HepG2 (cell line): ENCODE data around the gene ARFGEF3. TPM values are rescaled to one million over a fixed set of nuclear protein-coding genes. Genes with fewer than 3 reads are reported as not detected.

Experiments
- ATF7-NPFF ChIP-seq: sonication (generic); formaldehyde crosslinking; IDR thresholded peaks from 2 replicates; pipeline ENCODE4 v1.8.1; 2023; ENCODE audit warnings: mild to moderate bottlenecking, low read depth, missing genetic modification reagents, moderate library complexity
- CENPT ChIP-seq: sonication (generic); formaldehyde crosslinking; IDR thresholded peaks from 2 replicates; pipeline ENCODE4 v1.8.0; 2022; ENCODE audit warnings: low read depth, mild to moderate bottlenecking, moderate library complexity, missing genetic modification reagents
- ELF3 ChIP-seq: IDR thresholded peaks from 2 replicates; pipeline ENCODE4 v1.6.1; 2016; ENCODE audit warnings: missing genetic modification reagents, missing compliant biosample characterization
- FOXA1 ChIP-seq, 2 experiments: fragments of 450-650 bp in 1 of 2; sonication (generic) in 1 of 2; formaldehyde crosslinking in 1 of 2; IDR thresholded peaks; 2 replicates each; pipeline versions ENCODE4 v1.4.0 to v1.6.1; 2016 to 2020; ENCODE audit warnings: missing genetic modification reagents in 1 of 2
- GATAD2A ChIP-seq: IDR thresholded peaks from 2 replicates; pipeline ENCODE4 v1.6.1; 2016
- NCOA1 ChIP-seq: sonication (generic); formaldehyde crosslinking; IDR thresholded peaks from 2 replicates; pipeline ENCODE4 v1.9.0; 2021; ENCODE audit warnings: missing genetic modification reagents
- RBM22 ChIP-seq: fragments of 200-400 bp; formaldehyde crosslinking; optimal IDR thresholded peaks from 2 replicates; pipeline ENCODE3; 2017; ENCODE audit warnings: mild to moderate bottlenecking, low read length, moderate library complexity
- SMARCE1 ChIP-seq: fragments of 450-650 bp; IDR thresholded peaks from 2 replicates; pipeline ENCODE4 v1.6.1; 2017; ENCODE audit warnings: borderline replicate concordance
- SOX6 ChIP-seq, 2 experiments: fragments of 450-650 bp in 1 of 2; sonication (generic) in 1 of 2; formaldehyde crosslinking in 1 of 2; IDR thresholded peaks; 2 replicates each; pipeline versions ENCODE4 v1.4.0 to v1.6.1; 2017 to 2020; ENCODE audit warnings: antibody characterized with exemption in 1 of 2, mild to moderate bottlenecking in 1 of 2, missing genetic modification reagents in 1 of 2
- TBP ChIP-seq: sonication (generic); formaldehyde crosslinking; IDR thresholded peaks from 2 replicates; pipeline ENCODE4 v1.5.0; 2020; ENCODE audit warnings: missing genetic modification reagents
- TBX3 ChIP-seq: fragments of 450-650 bp; IDR thresholded peaks from 2 replicates; pipeline ENCODE4 v1.6.1; 2017; ENCODE audit warnings: antibody characterized with exemption, mild to moderate bottlenecking, inconsistent platforms, borderline replicate concordance
- ZNF143 ChIP-seq: sonication (generic); formaldehyde crosslinking; IDR thresholded peaks from 2 replicates; pipeline ENCODE4 v1.4.0; 2020; ENCODE audit warnings: missing genetic modification reagents
- ZNF205 ChIP-seq: IDR thresholded peaks from 2 replicates; pipeline ENCODE4 v1.6.1; 2018; ENCODE audit warnings: missing biosample characterization, missing genetic modification reagents
- ZNF333 ChIP-seq: sonication (generic); formaldehyde crosslinking; IDR thresholded peaks from 2 replicates; pipeline ENCODE4 v1.4.0; 2020; ENCODE audit warnings: mild to moderate bottlenecking, missing genetic modification reagents, borderline replicate concordance
- ZNF589 ChIP-seq: sonication (generic); formaldehyde crosslinking; conservative IDR thresholded peaks from 2 replicates; pipeline ENCODE4 v1.8.0; 2022; ENCODE audit warnings: mild to moderate bottlenecking, moderate library complexity, missing genetic modification reagents
- ZNF607 ChIP-seq: sonication (generic); formaldehyde crosslinking; IDR thresholded peaks from 2 replicates; pipeline ENCODE4 v1.5.1; 2020; ENCODE audit warnings: missing genetic modification reagents, mild to moderate bottlenecking, borderline replicate concordance
- polyA plus RNA-seq, 8 experiments: library from polyadenylated mRNA; depleted of rRNA in 3 of 8; stranded (reverse) in 7 of 8; unstranded in 1 of 8; fragments of >200 nt; fragmentation: Illumina TruSeq in 4 of 8; extraction: Trizol in 4 of 8; gene quantifications; 2 replicates each; pipeline versions ENCODE4 v1.2.1 to v1.2.3, GENCODE V29; 2011 to 2016; ENCODE audit warnings: low read depth in 4 of 8, missing spikeins in 1 of 8, mixed read lengths in 1 of 8; ENCODE audit not compliant: insufficient read depth in 1 of 8
- total RNA-seq, 5 experiments: library from RNA; depleted of rRNA; stranded (reverse); fragments of >200 nt; fragmentation: Illumina TruSeq; extraction: Trizol; gene quantifications; 2 replicates each; pipeline ENCODE4 v1.2.3, GENCODE V29; 2016; ENCODE audit warnings: low read depth in 1 of 5
- TF ChIP-seq, protein P1 (sequence below): sonication (generic); formaldehyde crosslinking; IDR thresholded peaks from 2 replicates; pipeline ENCODE4 v1.4.0; 2020; ENCODE audit warnings: mild to moderate bottlenecking, missing genetic modification reagents, borderline replicate concordance
- TF ChIP-seq, protein P2 (sequence below): sonication (generic); formaldehyde crosslinking; IDR thresholded peaks from 2 replicates; pipeline ENCODE4 v1.8.1; 2023; ENCODE audit warnings: mild to moderate bottlenecking, moderate library complexity, missing genetic modification reagents
- TF ChIP-seq, protein P3 (sequence below): sonication (generic); IDR thresholded peaks from 2 replicates; pipeline ENCODE4 v1.6.1; 2016; ENCODE audit warnings: low read depth, borderline replicate concordance
- TF ChIP-seq, protein P4 (sequence below): fragments of 450-650 bp; IDR thresholded peaks from 2 replicates; pipeline ENCODE4 v1.6.1; 2017; ENCODE audit warnings: mild to moderate bottlenecking

Gene ARFGEF3
- total and polyA plus RNA-seq, 2 of the 13 experiments (the other 11 are each of a cell fraction or from before 2014, with no cell fraction given), result 0.60 to 2.6 TPM

DNA sequence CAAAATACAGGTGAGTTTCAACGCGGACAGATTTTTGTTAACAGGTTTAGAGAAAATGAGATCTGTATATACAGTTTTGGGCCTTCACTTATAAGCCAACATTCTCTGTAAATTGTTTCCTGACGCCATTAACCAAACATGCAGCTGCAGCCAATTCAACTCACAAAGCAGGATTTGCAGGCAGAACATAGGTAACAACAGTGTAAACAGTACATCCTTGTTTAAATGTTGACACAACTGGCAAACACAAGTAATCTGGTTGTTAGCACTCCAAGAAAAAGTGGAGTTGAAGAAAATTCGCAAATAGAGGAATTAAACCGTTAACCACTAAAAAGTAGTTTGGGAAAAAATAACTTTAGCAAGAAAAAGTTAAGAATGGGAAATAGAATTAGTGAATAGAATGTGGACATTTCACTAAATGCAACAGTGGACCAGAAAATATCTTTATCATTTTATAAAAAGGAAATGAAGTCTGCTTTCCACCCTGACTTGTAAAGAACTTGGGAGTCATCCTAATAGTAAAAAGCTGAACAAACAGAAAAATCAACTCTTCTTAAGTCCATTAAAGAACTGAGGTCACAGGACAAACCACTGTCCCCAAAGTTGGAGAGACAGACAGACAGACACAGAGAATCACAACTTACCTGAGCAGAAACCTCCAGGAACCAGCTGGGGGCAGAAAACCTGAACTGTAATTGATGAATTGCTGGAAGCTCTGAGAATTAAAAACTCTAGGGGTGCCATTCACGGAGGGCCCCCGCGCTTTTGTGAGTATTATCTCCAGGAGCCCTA lies 226.0 kb downstream of the ARFGEF3 start (continued):
- TF ChIP-seq ATF7-NPFF (CRISPR knock-in tag), result no peak
- TF ChIP-seq, protein P1, sequence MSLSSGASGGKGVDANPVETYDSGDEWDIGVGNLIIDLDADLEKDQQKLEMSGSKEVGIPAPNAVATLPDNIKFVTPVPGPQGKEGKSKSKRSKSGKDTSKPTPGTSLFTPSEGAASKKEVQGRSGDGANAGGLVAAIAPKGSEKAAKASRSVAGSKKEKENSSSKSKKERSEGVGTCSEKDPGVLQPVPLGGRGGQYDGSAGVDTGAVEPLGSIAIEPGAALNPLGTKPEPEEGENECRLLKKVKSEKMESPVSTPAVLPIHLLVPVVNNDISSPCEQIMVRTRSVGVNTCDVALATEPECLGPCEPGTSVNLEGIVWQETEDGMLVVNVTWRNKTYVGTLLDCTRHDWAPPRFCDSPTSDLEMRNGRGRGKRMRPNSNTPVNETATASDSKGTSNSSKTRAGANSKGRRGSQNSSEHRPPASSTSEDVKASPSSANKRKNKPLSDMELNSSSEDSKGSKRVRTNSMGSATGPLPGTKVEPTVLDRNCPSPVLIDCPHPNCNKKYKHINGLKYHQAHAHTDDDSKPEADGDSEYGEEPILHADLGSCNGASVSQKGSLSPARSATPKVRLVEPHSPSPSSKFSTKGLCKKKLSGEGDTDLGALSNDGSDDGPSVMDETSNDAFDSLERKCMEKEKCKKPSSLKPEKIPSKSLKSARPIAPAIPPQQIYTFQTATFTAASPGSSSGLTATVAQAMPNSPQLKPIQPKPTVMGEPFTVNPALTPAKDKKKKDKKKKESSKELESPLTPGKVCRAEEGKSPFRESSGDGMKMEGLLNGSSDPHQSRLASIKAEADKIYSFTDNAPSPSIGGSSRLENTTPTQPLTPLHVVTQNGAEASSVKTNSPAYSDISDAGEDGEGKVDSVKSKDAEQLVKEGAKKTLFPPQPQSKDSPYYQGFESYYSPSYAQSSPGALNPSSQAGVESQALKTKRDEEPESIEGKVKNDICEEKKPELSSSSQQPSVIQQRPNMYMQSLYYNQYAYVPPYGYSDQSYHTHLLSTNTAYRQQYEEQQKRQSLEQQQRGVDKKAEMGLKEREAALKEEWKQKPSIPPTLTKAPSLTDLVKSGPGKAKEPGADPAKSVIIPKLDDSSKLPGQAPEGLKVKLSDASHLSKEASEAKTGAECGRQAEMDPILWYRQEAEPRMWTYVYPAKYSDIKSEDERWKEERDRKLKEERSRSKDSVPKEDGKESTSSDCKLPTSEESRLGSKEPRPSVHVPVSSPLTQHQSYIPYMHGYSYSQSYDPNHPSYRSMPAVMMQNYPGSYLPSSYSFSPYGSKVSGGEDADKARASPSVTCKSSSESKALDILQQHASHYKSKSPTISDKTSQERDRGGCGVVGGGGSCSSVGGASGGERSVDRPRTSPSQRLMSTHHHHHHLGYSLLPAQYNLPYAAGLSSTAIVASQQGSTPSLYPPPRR (CRISPR knock-in tag), result peak; percentile 72; the same call in 1 of the 2 replicates
- no peak for TF ChIP-seq CENPT (CRISPR knock-in tag)
- TF ChIP-seq ELF3 (CRISPR knock-in tag), result peak; percentile 68
- TF ChIP-seq SOX6 (IDR thresholded peaks at IDR 0.05), result no peak
- peak; percentile 74 for TF ChIP-seq SOX6 (CRISPR knock-in tag; IDR thresholded peaks at IDR 0.05)
- TF ChIP-seq ZNF143, result no peak
- peak; percentile 31; the same call in 1 of the 2 replicates for TF ChIP-seq ZNF607 (CRISPR knock-in tag)
- TF ChIP-seq NCOA1 (CRISPR knock-in tag), result no peak
- TF ChIP-seq SMARCE1, result no peak
- peak; percentile 71; the same call in 1 of the 2 replicates for TF ChIP-seq TBX3
- TF ChIP-seq TBP, result no peak
- peak; percentile 72 for TF ChIP-seq GATAD2A
- TF ChIP-seq FOXA1 (IDR thresholded peaks at IDR 0.05), result peak; percentile 84
- peak; percentile 79 for TF ChIP-seq FOXA1 (CRISPR knock-in tag; IDR thresholded peaks at IDR 0.05)
- TF ChIP-seq, protein P2, sequence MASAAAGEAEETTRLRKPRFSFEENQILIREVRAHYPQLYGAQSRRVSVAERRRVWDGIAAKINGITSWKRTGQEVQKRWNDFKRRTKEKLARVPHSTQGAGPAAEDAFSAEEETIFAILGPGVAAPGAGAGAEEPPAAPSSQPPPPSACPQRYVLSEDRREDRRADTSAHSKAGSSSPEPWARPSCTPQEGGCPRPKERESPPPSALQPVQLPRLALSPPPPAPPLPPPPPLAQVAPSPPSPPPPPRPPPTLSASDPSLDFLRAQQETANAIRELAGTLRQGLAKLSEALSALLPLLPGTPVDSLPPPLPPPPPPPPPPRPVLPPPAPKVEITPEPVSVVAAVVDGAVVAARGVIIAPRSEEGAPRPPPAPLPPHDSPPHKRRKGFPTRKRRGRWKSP, result no peak
- TF ChIP-seq, protein P3, sequence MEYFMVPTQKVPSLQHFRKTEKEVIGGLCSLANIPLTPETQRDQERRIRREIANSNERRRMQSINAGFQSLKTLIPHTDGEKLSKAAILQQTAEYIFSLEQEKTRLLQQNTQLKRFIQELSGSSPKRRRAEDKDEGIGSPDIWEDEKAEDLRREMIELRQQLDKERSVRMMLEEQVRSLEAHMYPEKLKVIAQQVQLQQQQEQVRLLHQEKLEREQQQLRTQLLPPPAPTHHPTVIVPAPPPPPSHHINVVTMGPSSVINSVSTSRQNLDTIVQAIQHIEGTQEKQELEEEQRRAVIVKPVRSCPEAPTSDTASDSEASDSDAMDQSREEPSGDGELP, result peak; percentile 57
- peak; percentile 62; the same call in 1 of the 2 replicates for TF ChIP-seq ZNF205 (CRISPR knock-in tag)
- TF ChIP-seq, protein P4, sequence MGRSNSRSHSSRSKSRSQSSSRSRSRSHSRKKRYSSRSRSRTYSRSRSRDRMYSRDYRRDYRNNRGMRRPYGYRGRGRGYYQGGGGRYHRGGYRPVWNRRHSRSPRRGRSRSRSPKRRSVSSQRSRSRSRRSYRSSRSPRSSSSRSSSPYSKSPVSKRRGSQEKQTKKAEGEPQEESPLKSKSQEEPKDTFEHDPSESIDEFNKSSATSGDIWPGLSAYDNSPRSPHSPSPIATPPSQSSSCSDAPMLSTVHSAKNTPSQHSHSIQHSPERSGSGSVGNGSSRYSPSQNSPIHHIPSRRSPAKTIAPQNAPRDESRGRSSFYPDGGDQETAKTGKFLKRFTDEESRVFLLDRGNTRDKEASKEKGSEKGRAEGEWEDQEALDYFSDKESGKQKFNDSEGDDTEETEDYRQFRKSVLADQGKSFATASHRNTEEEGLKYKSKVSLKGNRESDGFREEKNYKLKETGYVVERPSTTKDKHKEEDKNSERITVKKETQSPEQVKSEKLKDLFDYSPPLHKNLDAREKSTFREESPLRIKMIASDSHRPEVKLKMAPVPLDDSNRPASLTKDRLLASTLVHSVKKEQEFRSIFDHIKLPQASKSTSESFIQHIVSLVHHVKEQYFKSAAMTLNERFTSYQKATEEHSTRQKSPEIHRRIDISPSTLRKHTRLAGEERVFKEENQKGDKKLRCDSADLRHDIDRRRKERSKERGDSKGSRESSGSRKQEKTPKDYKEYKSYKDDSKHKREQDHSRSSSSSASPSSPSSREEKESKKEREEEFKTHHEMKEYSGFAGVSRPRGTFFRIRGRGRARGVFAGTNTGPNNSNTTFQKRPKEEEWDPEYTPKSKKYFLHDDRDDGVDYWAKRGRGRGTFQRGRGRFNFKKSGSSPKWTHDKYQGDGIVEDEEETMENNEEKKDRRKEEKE, result no peak
- no peak for TF ChIP-seq RBM22
- TF ChIP-seq ZNF589 (CRISPR knock-in tag), result no peak
- TF ChIP-seq ZNF333 (CRISPR knock-in tag), result no peak
